GM18951 (cell line): Measurements from ENCODE around the gene HLA-DQB1.

Experiments
- POLR2A ChIP-seq: IDR thresholded peaks from 4 replicates; pipeline ENCODE4 v1.6.1; 2011; ENCODE audit warnings: mild to moderate bottlenecking; ENCODE audit not compliant: insufficient read length, insufficient read depth; ENCODE audit errors: extremely low read depth
- in situ Hi-C: fragments of 300-500 bp; cut with MboI; formaldehyde crosslinking; loops from one replicate; pipeline ENCODE4 v1.12.0; 2022; ENCODE audit warnings: low sequenced_read_pairs, mixed read lengths, inconsistent platforms; ENCODE audit not compliant: unreplicated experiment

HLA-DQB1 gene

DNA sequence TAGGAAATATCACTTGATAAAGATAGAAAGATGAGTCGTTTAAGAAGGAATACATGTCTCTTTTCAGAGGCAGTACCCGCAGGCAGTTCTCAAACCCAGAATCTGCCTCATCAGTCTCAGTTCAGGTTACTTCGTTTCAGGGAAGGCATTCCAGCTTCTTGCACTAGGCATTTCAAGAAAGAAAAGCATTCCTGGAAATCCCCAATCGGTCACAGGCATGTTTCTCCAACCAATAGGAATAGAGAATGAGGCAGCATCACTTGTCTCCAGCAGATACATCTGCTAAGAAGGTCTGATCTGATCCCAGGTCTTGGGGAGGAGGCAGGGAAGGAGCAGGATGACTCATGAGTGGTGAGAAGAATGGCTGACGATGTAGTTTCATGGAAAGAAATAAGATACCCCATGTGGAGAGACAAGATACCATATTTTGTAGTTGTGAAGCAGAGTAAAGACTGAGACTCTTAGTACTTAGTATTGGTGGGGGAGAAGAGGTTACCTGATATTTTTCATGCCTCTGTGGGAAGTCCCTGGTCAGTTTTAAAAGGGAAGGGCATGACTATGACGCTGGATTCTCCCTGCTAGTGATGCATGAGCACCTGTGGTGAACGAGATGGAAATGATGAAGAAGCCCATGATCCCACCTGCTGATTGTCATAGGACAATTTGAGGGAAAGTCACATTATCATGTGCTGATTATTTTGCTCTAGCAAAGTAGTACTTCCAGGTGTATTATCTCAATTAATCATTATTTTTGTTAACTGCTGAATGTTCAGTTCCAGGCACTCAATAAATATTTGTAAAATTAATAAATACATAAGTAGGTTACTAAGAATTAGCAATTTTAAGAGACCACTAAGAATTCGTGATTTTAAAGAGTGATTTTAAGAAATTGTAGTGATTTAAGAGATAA lies 56.5 kb downstream of the HLA-DQB1 start:
- TF ChIP-seq POLR2A, result no peak
- in situ Hi-C loops, result no loop called here
